ENCODE results near the gene SYT7.

Gene SYT7

GRCh38 chr11:61598886-61599868 is 18.3 kb upstream of the SYT7 start:
- Histone ChIP-seq H4K20me1 (ENCODE audit: insufficient read depth, low read length) (no peaks in the 10 kb centered on the region), H3F3A (ENCODE audit: insufficient read depth, low read length) (no peaks in the 10 kb centered on the region), H3K4me3 (ENCODE audit: low read length) (no peak overlapping the region), H3K9me2 (replicated peaks; ENCODE audit: insufficient read depth, low read length) (no peaks in the 10 kb centered on the region), H3K9ac (ENCODE audit: low read length) (no peak overlapping the region), H3K79me2 (ENCODE audit: low read length) (no peaks in the 10 kb centered on the region), H3K4me1 (ENCODE audit: low read length) (no peaks in the 10 kb centered on the region), H3K9me3 (replicated peaks; ENCODE audit: insufficient read depth, low read length) (no peaks in the 10 kb centered on the region), H3K27me3 (replicated peaks; ENCODE audit: insufficient read depth, low read length) (peaks cover 95% of the 10 kb centered on the region), H3K36me3 (replicated peaks; ENCODE audit: insufficient read depth, low read length) (no peaks in the 10 kb centered on the region), H3K27ac (ENCODE audit: low read length) (no peak overlapping the region), H3K4me2 (ENCODE audit: low read depth, low read length) (no peak overlapping the region), H2AFZ (ENCODE audit: low read length) (no peak overlapping the region)
- DNase-seq: no peak
- TF ChIP-seq EZH2phosphoT487 (IDR thresholded peaks at IDR 0.05; ENCODE audit: low read length) (no peak), EZH2 (optimal IDR thresholded peaks at IDR 0.05; ENCODE audit: low read depth, low read length) (no peak), CTCF (IDR thresholded peaks at IDR 0.05; ENCODE audit: low read length) (no peak)

GRCh38 chr11:61598374-61598773 is 17.5 kb upstream of the SYT7 start:
- no peaks in the 10 kb centered on the region for H3K36me3 ChIP-seq (replicated peaks; ENCODE audit: insufficient read depth, low read length)
- no peak overlapping the region for H3K4me2 ChIP-seq (ENCODE audit: low read depth, low read length)
- H3K9ac ChIP-seq (ENCODE audit: low read length): no peak overlapping the region
- H3K9me3 ChIP-seq (replicated peaks; ENCODE audit: insufficient read depth, low read length): no peaks in the 10 kb centered on the region
- no peak overlapping the region for H3K4me3 ChIP-seq (ENCODE audit: low read length)
- H3K4me1 ChIP-seq (ENCODE audit: low read length): no peaks in the 10 kb centered on the region
- H3K9me2 ChIP-seq (replicated peaks; ENCODE audit: insufficient read depth, low read length): no peaks in the 10 kb centered on the region
- TF ChIP-seq CTCF (IDR thresholded peaks at IDR 0.05; ENCODE audit: low read length): no peak
- no peak for TF ChIP-seq EZH2 (optimal IDR thresholded peaks at IDR 0.05; ENCODE audit: low read depth, low read length)
- no peak for TF ChIP-seq EZH2phosphoT487 (IDR thresholded peaks at IDR 0.05; ENCODE audit: low read length)
- H3F3A ChIP-seq (ENCODE audit: insufficient read depth, low read length): no peaks in the 10 kb centered on the region
- H3K27ac ChIP-seq (ENCODE audit: low read length): no peak overlapping the region
- H2AFZ ChIP-seq (ENCODE audit: low read length): no peak overlapping the region
- no peaks in the 10 kb centered on the region for H4K20me1 ChIP-seq (ENCODE audit: insufficient read depth, low read length)
- no peak for DNase-seq
- peaks cover 97% of the 10 kb centered on the region for H3K27me3 ChIP-seq (replicated peaks; ENCODE audit: insufficient read depth, low read length)
- no peaks in the 10 kb centered on the region for H3K79me2 ChIP-seq (ENCODE audit: low read length)

DNA sequence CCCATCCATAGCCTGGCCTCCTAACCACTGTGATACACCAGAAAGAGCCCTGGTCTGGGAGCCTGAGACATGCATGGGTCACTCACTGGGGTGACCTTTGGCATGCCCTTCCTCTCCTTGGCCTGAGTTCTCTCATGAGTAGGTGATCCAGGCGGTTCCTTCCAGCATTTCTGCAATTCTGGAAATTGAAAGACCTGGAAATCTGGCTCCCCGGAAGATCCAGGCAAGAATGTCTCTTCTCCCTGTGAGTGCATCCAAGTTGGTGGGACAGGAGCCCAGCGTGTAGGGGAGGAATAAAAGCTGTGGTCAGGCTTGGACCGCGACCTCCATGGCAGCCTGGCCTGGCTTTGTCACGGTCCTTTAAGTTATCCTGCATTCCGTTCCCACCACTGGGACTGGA is 16.1 kb upstream of the SYT7 start:
- H3F3A ChIP-seq (ENCODE audit: insufficient read depth, low read length): no peaks in the 10 kb centered on the region
- no peak overlapping the region for H3K4me3 ChIP-seq (ENCODE audit: low read length)
- DNase-seq: no peak
- no peak overlapping the region for H3K4me2 ChIP-seq (ENCODE audit: low read depth, low read length)
- peaks cover 97% of the 10 kb centered on the region for H3K27me3 ChIP-seq (replicated peaks; ENCODE audit: insufficient read depth, low read length)
- H3K9me2 ChIP-seq (replicated peaks; ENCODE audit: insufficient read depth, low read length): no peaks in the 10 kb centered on the region
- H3K36me3 ChIP-seq (replicated peaks; ENCODE audit: insufficient read depth, low read length): no peaks in the 10 kb centered on the region
- no peaks in the 10 kb centered on the region for H3K79me2 ChIP-seq (ENCODE audit: low read length)
- H3K9me3 ChIP-seq (replicated peaks; ENCODE audit: insufficient read depth, low read length): no peaks in the 10 kb centered on the region
- no peak overlapping the region for H3K27ac ChIP-seq (ENCODE audit: low read length)
- H4K20me1 ChIP-seq (ENCODE audit: insufficient read depth, low read length): no peaks in the 10 kb centered on the region
- no peaks in the 10 kb centered on the region for H3K4me1 ChIP-seq (ENCODE audit: low read length)
- no peak for TF ChIP-seq CTCF (IDR thresholded peaks at IDR 0.05; ENCODE audit: low read length)
- TF ChIP-seq EZH2phosphoT487 (IDR thresholded peaks at IDR 0.05; ENCODE audit: low read length): no peak
- TF ChIP-seq EZH2 (optimal IDR thresholded peaks at IDR 0.05; ENCODE audit: low read depth, low read length): no peak
- H3K9ac ChIP-seq (ENCODE audit: low read length): no peak overlapping the region
- no peak overlapping the region for H2AFZ ChIP-seq (ENCODE audit: low read length)

All from MM.1S (cell line).